Thymus (tissue), 11 donors: ENCODE results near the gene PLRG1. TPM values are rescaled to one million over a fixed set of nuclear protein-coding genes. Genes with fewer than 3 reads are reported as not detected.

ENCODE experiments used
- DNase-seq, 9 donors: peaks; one replicate each; pipeline ENCODE4 v3.0.0-alpha.2; 2013; ENCODE audit warnings: low spot score in 9 of 9, low read depth in 6 of 9, missing footprints in 1 of 9
- H3K27ac ChIP-seq, 2 donors: one replicate each; pipeline ENCODE4 v1.5.1; 2013; ENCODE audit warnings: control low read depth in 1 of 2, low read depth in 1 of 2, low read length in 1 of 2, mild to moderate bottlenecking in 1 of 2, moderate library complexity in 1 of 2
- H3K27me3 ChIP-seq, 2 donors: one replicate each; pipeline ENCODE4 v1.5.1; 2013; ENCODE audit warnings: low read length in 1 of 2; ENCODE audit not compliant: control insufficient read depth in 2 of 2, insufficient read depth in 1 of 2
- H3K36me3 ChIP-seq, 2 donors: one replicate each; pipeline ENCODE4 v1.5.1; 2013; ENCODE audit warnings: low read length in 1 of 2, mild to moderate bottlenecking in 1 of 2, moderate library complexity in 1 of 2; ENCODE audit not compliant: control insufficient read depth in 2 of 2, insufficient read depth in 2 of 2
- H3K4me1 ChIP-seq, 2 donors: one replicate each; pipeline ENCODE4 v1.5.1; 2013; ENCODE audit warnings: low read length in 2 of 2; ENCODE audit not compliant: control insufficient read depth in 2 of 2, insufficient read depth in 2 of 2
- H3K4me3 ChIP-seq, 2 donors: one replicate each; pipeline ENCODE4 v1.5.1; 2013; ENCODE audit warnings: low read length in 2 of 2, control low read depth in 1 of 2, mild to moderate bottlenecking in 1 of 2
- H3K9me3 ChIP-seq, 2 donors: one replicate each; pipeline ENCODE4 v1.5.1; 2013; ENCODE audit warnings: low read length in 1 of 2, mild to moderate bottlenecking in 1 of 2; ENCODE audit not compliant: control insufficient read depth in 2 of 2, insufficient read depth in 1 of 2
- WGBS: extraction: QIAGEN DNeasy Blood & Tissue Kit; methylation state at CpG from one replicate; pipeline ENCODE4 v1.1.7; 2013; 5-methylcytosine and 5-hydroxymethylcytosine counted together
- polyA plus RNA-seq: library from polyadenylated mRNA; stranded (reverse); fragments of 200-250 nt; gene quantifications from one replicate; pipeline ENCODE4 v1.2.3, GENCODE V29; 2013
- total RNA-seq: library from RNA; stranded (reverse); fragments of 120-200 nt; gene quantifications from one replicate; pipeline ENCODE4 v1.2.4, GENCODE V29; 2013
- donor health status: healthy.

Gene PLRG1
- total and polyA plus RNA-seq, 2 donors: 64.6 to 71.9 TPM

DNA sequence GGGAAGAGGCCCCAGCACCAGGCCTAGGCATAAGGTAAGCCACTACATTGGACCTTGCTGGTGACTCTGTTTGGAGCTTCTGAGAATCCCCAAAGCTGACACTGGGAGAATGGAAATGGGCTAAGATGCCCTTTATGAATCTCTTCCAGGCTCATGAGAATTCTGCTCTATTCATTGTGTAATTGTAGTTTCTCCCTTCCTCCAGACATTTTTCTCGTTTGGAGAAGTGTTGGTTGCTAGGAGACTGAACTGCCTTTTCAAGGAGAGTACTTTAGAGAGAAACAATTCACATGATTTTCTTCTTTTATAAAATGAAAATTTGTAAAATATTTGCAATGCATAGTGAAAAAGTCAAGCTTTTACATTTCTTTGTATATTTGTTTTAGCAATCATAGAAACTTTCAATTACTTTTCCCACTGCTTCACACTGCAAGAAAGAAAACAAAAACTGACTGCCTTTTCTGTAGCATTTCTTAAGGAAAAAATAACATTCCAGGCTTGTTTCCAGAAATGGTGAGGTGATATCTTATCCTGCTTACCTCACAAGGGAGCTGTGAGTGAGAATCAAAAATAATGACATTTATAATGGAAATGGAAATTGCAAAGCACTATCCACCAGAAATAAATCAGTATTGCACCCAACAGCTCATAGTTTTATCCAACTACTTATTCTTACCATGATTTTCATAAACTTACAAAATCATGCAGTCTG is 33.7 kb downstream of the PLRG1 start:
- no peak overlapping the region for H3K27ac ChIP-seq
- no peaks in the 10 kb centered on the region for H3K9me3 ChIP-seq
- no peak overlapping the region for H3K4me3 ChIP-seq
- WGBS: 17% methylated on average over 1 of the region's 1 CpG
- H3K27me3 ChIP-seq: no peaks in the 10 kb centered on the region
- DNase-seq: no peak
- H3K4me1 ChIP-seq: no peaks in the 10 kb centered on the region
- no peaks in the 10 kb centered on the region for H3K36me3 ChIP-seq

DNA sequence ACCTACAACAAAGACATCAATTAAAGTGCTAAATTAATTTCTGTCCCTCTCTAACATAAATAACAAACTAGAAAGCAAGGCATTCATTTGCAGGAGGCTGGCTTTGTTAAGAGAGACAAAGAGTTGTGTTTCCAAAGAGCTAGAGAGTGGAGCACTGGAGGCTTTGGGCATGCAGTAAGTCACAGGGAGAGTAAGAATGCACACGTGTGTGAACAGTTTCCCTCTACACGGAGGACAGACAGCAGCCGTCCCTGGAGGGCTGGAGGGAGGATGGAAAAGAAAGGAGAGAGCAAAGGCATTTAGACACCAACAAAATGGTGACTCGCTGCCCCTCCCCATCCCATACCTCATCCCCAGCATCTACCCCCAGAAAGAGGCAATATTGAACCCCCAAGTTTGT is 38.2 kb downstream of the PLRG1 start:
- WGBS: 87% methylated on average over 4 of the region's 4 CpGs

DNA sequence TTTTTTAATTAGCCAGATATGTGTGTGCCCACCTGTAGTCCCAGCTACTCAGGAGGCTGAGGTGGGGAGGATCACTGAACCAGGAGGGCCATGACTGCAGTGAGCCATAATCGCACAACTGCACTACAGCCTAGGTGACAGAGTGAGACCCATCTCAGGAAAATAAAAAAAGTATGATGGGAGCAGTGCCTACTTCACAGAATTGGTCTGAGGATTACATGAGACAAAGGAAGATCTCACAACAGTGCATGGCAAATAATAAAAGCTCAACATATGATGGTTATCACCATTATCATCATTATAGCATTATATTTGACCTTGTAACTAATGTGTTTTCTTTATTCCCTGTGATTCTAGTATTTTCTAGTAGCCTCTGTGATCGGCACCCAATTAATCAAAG is 38.7 kb downstream of the PLRG1 start:
- Histone ChIP-seq H3K27me3 (no peaks in the 10 kb centered on the region), H3K36me3 (no peaks in the 10 kb centered on the region), H3K4me3 (no peak overlapping the region), H3K9me3 (no peaks in the 10 kb centered on the region), H3K27ac (no peak overlapping the region), H3K4me1 (no peaks in the 10 kb centered on the region)
- DNase-seq: no peak
- 98% methylated on average over 2 of the region's 2 CpGs for WGBS

More for the DNA sequence above, 38.2 kb downstream of the PLRG1 start:
- Histone ChIP-seq H3K27ac (no peak overlapping the region), H3K27me3 (no peaks in the 10 kb centered on the region), H3K36me3 (no peaks in the 10 kb centered on the region), H3K4me1 (no peaks in the 10 kb centered on the region), H3K9me3 (no peaks in the 10 kb centered on the region), H3K4me3 (no peak overlapping the region)
- DNase-seq: no peak

GRCh38 chr4:154507156-154507555 is 43.0 kb downstream of the PLRG1 start:
- no peak for DNase-seq
- no peaks in the 10 kb centered on the region for H3K4me1 ChIP-seq
- H3K36me3 ChIP-seq: no peaks in the 10 kb centered on the region
- 91% methylated on average over 3 of the region's 3 CpGs for WGBS
- H3K9me3 ChIP-seq: no peaks in the 10 kb centered on the region
- H3K4me3 ChIP-seq: no peak overlapping the region
- H3K27ac ChIP-seq: no peak overlapping the region
- H3K27me3 ChIP-seq: peaks cover 0 to under 1% of the 10 kb centered on the region in 2 donors

DNA sequence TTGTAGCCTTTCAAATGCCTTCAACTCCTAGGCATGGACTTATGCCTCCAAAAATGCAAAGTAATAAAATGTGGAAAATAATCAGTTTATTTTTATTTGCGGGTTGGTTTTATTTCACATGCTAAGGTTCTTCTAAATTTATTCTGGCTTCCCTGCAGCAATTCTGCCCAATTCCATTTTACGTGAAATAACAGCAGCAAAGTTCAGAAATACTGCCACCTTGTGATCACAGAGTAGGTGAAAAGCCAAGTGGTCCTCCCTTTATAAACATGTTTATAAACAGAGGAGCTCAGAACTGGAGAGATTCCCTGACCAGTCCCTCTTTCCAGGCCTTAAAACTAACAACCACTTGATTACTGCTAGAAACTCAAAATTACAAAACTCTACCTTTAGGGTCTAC is 43.9 kb downstream of the PLRG1 start:
- 37% methylated on average over 2 of the region's 2 CpGs for WGBS
- Histone ChIP-seq H3K27ac (no peak overlapping the region), H3K27me3 (peaks cover 0 to 4% of the 10 kb centered on the region in 2 donors), H3K36me3 (no peaks in the 10 kb centered on the region), H3K4me1 (no peaks in the 10 kb centered on the region), H3K9me3 (no peaks in the 10 kb centered on the region), H3K4me3 (no peak overlapping the region)
- peak in 2 of 9 donors; percentile 13 to 25 for DNase-seq

- 16% methylated on average over 1 of the region's 1 CpG for WGBS
- no peak overlapping the region for H3K27ac ChIP-seq
- DNase-seq: no peak
- H3K9me3 ChIP-seq: no peaks in the 10 kb centered on the region
- no peak overlapping the region for H3K4me3 ChIP-seq
- no peaks in the 10 kb centered on the region for H3K36me3 ChIP-seq
- H3K27me3 ChIP-seq: peaks cover 0 to 6% of the 10 kb centered on the region in 2 donors
- no peaks in the 10 kb centered on the region for H3K4me1 ChIP-seq
These were observed 46.6 kb downstream of the PLRG1 start for GRCh38 chr4:154503598-154503997.

GRCh38 chr4:154502111-154502510 is 48.1 kb downstream of the PLRG1 start:
- H3K36me3 ChIP-seq: no peaks in the 10 kb centered on the region
- DNase-seq: no peak
- 87% methylated on average over 6 of the region's 6 CpGs for WGBS

DNA sequence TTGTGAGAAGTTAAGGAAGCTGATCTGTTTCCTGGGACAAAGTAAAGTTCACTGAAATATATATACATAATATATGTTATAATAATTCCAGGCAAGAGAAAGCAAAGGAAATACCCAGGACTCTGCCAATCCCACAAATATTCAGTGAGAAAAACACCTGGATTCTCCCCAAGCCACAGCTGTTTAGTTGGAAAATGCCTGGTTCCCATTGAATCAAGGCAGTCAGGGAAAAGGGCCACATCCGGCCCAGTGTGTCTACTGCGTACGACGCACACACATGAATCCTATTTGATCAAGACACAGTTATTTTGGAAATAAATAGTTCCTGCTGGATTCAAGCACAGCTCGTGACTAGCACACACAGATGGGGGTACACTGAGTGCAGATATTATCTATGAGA is 52.3 kb downstream of the PLRG1 start:
- Histone ChIP-seq H3K36me3 (no peaks in the 10 kb centered on the region), H3K4me3 (no peak overlapping the region), H3K27me3 (peaks cover 8 to 25% of the 10 kb centered on the region in 2 donors), H3K9me3 (no peaks in the 10 kb centered on the region), H3K4me1 (no peaks in the 10 kb centered on the region), H3K27ac (no peak overlapping the region)
- 94% methylated on average over 5 of the region's 5 CpGs for WGBS
- no peak for DNase-seq

More at GRCh38 chr4:154502111-154502510, 48.1 kb downstream of the PLRG1 start:
- Histone ChIP-seq H3K27me3 (peaks cover 0 to 6% of the 10 kb centered on the region in 2 donors), H3K4me3 (no peak overlapping the region), H3K9me3 (no peaks in the 10 kb centered on the region), H3K4me1 (no peaks in the 10 kb centered on the region), H3K27ac (no peak overlapping the region)

DNA sequence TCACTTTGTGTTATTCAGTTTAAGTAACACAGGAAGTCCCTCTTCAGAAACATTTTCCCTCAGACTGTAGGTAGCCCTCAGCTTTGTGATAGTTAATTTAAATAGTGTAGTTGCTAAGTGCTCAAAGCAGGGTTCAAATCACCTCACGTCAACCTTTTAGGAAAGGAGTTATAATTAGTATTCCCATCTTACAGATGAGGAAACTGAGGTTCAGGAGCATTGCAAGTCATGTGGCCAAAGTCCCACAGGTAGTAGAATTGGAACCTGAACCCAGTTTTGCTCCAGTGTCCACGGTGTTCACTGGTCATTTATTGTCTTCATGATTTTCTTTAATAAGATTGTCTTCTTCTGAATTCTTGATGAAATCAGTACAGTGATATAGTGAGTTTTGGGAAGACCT is 54.3 kb downstream of the PLRG1 start:
- H3K27me3 ChIP-seq: peaks cover 28 to 42% of the 10 kb centered on the region in 2 donors
- H3K4me1 ChIP-seq: no peaks in the 10 kb centered on the region
- no peak overlapping the region for H3K27ac ChIP-seq
- 97% methylated on average over 2 of the region's 2 CpGs for WGBS
- H3K4me3 ChIP-seq: no peak overlapping the region
- no peaks in the 10 kb centered on the region for H3K36me3 ChIP-seq
- no peaks in the 10 kb centered on the region for H3K9me3 ChIP-seq
- DNase-seq: no peak
